ENCODE results near the gene PNRC2. TPM values are rescaled to one million over a fixed set of nuclear protein-coding genes. Genes with fewer than 3 reads are reported as not detected.

Gene PNRC2
- total RNA-seq, 4 donors from 2014 or later = 77.9 to 157 (median 104) TPM

DNA sequence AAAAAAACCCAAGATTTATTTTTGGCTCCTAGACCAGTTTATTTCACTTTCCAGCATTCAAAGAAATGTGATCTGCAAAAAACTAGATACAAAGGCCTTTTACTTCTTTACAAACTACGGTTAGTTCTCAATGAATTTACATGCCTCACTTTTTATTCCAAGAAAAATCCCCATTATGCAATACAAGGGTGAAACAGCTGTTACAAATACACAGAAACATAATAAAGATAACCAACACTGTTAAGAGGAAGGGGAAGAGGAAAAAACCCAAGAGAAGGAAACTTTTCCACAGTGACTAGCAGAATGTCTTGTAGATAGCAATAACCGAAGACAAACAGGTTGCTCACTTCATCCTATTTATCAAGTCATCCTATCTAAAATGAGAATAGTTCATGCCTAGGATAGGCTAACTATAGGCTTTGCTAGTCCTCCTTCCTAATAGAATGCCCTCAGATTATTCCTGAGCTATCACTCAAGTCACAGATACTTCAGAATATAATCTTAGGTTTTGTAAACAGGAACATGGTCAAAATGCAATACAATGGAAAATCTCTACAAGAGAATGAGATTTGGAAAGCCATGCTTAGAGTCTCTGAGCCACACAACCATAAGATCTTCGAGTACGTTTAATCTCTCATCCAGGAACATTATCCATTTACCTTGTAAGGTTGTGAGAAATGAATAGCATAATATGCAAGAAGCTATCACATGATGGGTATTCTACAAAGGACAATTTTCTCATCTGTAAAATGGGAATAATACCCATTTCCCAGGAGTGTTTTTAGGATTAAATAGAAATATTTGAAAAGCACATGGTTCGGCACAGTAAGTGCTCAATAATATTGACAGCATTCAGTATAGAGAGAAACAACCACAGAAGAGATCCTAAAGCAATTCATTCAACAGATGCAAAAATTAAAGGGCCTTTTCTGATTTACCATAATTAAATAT, 5.4 kb downstream of the PNRC2 start:
- peaks cover 0 to 40% (median 0%) of the 10 kb centered on the region in 3 donors for H3K36me3 ChIP-seq

DNA sequence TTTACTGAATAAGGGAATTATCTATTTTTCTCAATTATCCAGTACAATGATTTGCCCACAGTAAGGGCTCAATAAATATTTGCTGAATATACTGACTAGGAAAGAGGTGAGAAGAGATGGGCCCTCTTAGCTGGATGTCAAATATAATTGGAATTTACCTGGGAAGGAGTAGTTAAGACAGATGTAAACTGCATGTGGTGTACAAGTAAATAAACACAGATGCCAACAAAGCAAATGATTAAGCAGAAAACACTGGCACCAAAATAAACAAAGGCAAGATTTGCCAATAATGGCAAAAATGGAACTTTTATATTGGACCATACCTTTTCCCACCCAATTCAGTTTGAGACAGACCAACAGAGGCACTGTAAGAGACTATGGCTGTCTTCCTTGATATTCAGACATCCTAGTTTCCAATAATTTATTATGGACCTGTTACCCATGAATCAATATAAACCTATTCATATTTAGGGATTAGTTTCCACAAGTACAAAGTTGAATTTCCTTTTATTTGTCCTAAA, 7.4 kb downstream of the PNRC2 start:
- TF ChIP-seq, protein P1, sequence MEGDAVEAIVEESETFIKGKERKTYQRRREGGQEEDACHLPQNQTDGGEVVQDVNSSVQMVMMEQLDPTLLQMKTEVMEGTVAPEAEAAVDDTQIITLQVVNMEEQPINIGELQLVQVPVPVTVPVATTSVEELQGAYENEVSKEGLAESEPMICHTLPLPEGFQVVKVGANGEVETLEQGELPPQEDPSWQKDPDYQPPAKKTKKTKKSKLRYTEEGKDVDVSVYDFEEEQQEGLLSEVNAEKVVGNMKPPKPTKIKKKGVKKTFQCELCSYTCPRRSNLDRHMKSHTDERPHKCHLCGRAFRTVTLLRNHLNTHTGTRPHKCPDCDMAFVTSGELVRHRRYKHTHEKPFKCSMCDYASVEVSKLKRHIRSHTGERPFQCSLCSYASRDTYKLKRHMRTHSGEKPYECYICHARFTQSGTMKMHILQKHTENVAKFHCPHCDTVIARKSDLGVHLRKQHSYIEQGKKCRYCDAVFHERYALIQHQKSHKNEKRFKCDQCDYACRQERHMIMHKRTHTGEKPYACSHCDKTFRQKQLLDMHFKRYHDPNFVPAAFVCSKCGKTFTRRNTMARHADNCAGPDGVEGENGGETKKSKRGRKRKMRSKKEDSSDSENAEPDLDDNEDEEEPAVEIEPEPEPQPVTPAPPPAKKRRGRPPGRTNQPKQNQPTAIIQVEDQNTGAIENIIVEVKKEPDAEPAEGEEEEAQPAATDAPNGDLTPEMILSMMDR (IDR thresholded peaks at IDR 0.05) = no peak
- no peak for TF ChIP-seq POLR2A (IDR thresholded peaks at IDR 0.05)
- DNase-seq = no peak
- Histone ChIP-seq H3K9me3 (no peaks in the 10 kb centered on the region), H3K27me3 (no peaks in the 10 kb centered on the region), H3K4me3 (no peak overlapping the region), H3K4me1 (peaks cover 0 to 21% (median 7%) of the 10 kb centered on the region in 4 donors), H3K36me3 (peaks cover 0 to 60% (median 0%) of the 10 kb centered on the region in 3 donors), H3K27ac (no peak overlapping the region)

More for the DNA sequence above, 5.4 kb downstream of the PNRC2 start:
- Histone ChIP-seq H3K4me3 (no peak overlapping the region), H3K27ac (peak overlapping the region in 3 of 4 donors; percentile 3 to 51 (median 20)), H3K4me1 (peaks cover 0 to 28% (median 7%) of the 10 kb centered on the region in 4 donors), H3K27me3 (no peaks in the 10 kb centered on the region), H3K9me3 (no peaks in the 10 kb centered on the region)
- TF ChIP-seq, protein P1 (IDR thresholded peaks at IDR 0.05) = no peak
- no peak for TF ChIP-seq POLR2A (IDR thresholded peaks at IDR 0.05)
- DNase-seq = no peak

DNA sequence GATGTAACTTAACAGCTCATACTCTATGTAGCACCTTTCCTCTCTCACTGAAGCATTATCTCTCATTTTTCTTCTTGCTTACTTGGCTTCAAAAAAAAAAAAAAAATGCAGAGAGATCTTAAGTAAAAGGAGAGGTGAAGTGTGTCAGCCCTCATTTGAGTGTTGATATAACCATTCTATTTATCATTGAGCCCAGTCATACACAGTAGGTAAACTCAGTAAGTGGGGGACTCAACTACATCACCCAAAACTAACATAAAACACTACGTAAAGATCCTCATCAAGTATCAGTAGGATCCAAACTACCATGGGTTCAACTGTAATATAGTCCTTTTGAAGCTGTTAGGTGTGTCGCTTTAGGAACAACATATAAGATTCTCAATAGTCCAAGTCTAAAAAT, 8.2 kb downstream of the PNRC2 start:
- no peak for DNase-seq
- peaks cover 0 to 67% (median 0%) of the 10 kb centered on the region in 3 donors for H3K36me3 ChIP-seq
- H3K27ac ChIP-seq = no peak overlapping the region
- TF ChIP-seq, protein P1 (IDR thresholded peaks at IDR 0.05) = no peak
- TF ChIP-seq POLR2A (IDR thresholded peaks at IDR 0.05) = no peak
- H3K4me1 ChIP-seq = peaks cover 0 to 21% (median 7%) of the 10 kb centered on the region in 4 donors
- H3K4me3 ChIP-seq = no peak overlapping the region
- no peaks in the 10 kb centered on the region for H3K9me3 ChIP-seq
- H3K27me3 ChIP-seq = no peaks in the 10 kb centered on the region

DNA sequence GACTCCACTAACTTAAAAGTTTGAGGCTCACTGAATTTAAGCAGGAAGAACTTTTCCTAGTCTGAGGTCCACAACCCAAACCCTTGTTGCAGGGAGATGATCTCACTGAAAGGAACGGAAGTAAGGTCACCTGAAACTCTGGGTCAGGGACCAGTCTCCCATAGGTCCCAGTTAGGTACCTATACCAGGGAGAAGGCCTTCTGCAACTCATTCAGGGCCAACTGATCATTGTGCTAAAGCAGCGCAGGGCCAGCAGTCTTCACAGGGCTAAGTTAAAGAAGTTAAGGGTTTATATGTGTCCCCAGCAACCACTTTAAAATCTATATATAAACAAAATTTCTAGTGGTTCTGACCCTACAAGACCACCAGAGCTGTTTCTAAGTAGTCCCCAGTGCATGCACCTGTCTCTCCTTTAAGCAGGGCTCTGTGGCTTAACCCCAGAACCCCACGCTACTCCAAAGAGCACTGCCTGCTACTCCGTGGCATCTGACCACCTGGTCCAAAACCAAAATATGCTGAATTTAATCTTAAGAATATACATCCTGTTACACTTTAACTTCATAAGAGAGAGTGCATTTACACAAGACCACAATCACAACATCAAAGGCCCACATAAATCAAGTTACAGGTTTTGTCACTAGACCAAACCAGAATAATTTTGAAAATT, 17.7 kb downstream of the PNRC2 start:
- no peak overlapping the region for H3K4me3 ChIP-seq
- no peaks in the 10 kb centered on the region for H3K9me3 ChIP-seq
- no peak for TF ChIP-seq POLR2A (IDR thresholded peaks at IDR 0.05)
- TF ChIP-seq, protein P1 (IDR thresholded peaks at IDR 0.05) = no peak
- no peak for DNase-seq
- H3K27me3 ChIP-seq = no peaks in the 10 kb centered on the region
- peaks cover 0 to 42% (median 10%) of the 10 kb centered on the region in 4 donors for H3K4me1 ChIP-seq
- H3K36me3 ChIP-seq = peaks cover 0 to 22% (median 0%) of the 10 kb centered on the region in 3 donors
- no peak overlapping the region for H3K27ac ChIP-seq

DNA sequence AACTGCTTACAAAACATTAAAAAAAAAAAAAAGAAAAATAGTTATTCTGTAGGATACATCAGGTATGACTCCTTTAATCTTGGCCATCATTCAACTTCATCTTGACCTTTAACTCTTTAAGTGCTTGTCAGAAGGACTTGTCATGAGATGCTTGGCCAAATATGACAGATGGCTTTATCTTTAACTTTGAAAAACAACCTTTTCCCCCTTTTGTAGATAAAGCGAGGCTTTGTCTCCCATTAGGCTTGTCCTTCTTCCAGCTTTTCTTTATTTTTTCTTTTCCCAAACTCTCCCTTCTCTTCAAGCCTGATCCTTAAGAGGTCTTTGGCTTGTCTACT, 18.2 kb downstream of the PNRC2 start:
- DNase-seq = no peak
- Histone ChIP-seq H3K4me3 (no peak overlapping the region), H3K4me1 (peaks cover 0 to 42% (median 10%) of the 10 kb centered on the region in 4 donors), H3K36me3 (peaks cover 0 to 18% (median 0%) of the 10 kb centered on the region in 3 donors), H3K27me3 (no peaks in the 10 kb centered on the region), H3K9me3 (no peaks in the 10 kb centered on the region), H3K27ac (no peak overlapping the region)
- TF ChIP-seq POLR2A (IDR thresholded peaks at IDR 0.05) = no peak
- TF ChIP-seq, protein P1 (IDR thresholded peaks at IDR 0.05) = no peak

All from Peyer's patch (tissue), 4 donors.